Ureter (tissue), 1 donor: ENCODE measurements around the gene KYNU. TPM values are rescaled to one million over a fixed set of nuclear protein-coding genes. Genes with fewer than 3 reads are reported as not detected.
"Not testable (repeated sequence)": the region's sequence is repeated elsewhere in the genome, so short reads cannot be mapped to it uniquely, and the experiment has no call there.

Experiments used
- DNase-seq: peaks from one replicate; pipeline ENCODE4 v3.0.0-alpha.2; 2020; ENCODE audit warnings: low spot score
- total RNA-seq: library from RNA; stranded (reverse); gene quantifications from one replicate; pipeline ENCODE4 v1.2.4, GENCODE V29; 2023
- donor health status: DM: yes; HTN: yes; CAD: no.

KYNU gene
- total RNA-seq, 1 donor from 2014 or later: 18.7 TPM

- no peak for DNase-seq
Observed at GRCh38 chr2:142871396-142871795, 6.1 kb upstream of the KYNU start.

GRCh38 chr2:142872882-142873724, 4.4 kb upstream of the KYNU start:
- DNase-seq: no peak

- DNase-seq: no peak
Observed at GRCh38 chr2:142873831-142874287, 3.6 kb upstream of the KYNU start.

- peak; percentile 61 for DNase-seq
Observed at GRCh38 chr2:142874293-142874814, 3.1 kb upstream of the KYNU start.

GRCh38 chr2:142875010-142875409, 2.5 kb upstream of the KYNU start:
- no peak for DNase-seq

GRCh38 chr2:142875652-142876051, 1.8 kb upstream of the KYNU start:
- DNase-seq: no peak

- DNase-seq: no peak
Observed at GRCh38 chr2:142876423-142876822, 1.0 kb upstream of the KYNU start.

GRCh38 chr2:142878031-142878678, 691 bp downstream of the KYNU start:
- DNase-seq: no peak

- no peak for DNase-seq
Observed at GRCh38 chr2:142879151-142879550, 1.7 kb downstream of the KYNU start.

GRCh38 chr2:142880279-142880678, 2.8 kb downstream of the KYNU start:
- no peak for DNase-seq

- no peak for DNase-seq
Observed at GRCh38 chr2:142881619-142882018, 4.2 kb downstream of the KYNU start.

GRCh38 chr2:142882500-142882899, 5.0 kb downstream of the KYNU start:
- not testable (repeated sequence) for DNase-seq

- DNase-seq: no peak
Observed at GRCh38 chr2:142883526-142883925, 6.1 kb downstream of the KYNU start.

- no peak for DNase-seq
Observed at GRCh38 chr2:142885543-142885942, 8.1 kb downstream of the KYNU start.

GRCh38 chr2:142892715-142893114, 15.3 kb downstream of the KYNU start:
- DNase-seq: no peak

GRCh38 chr2:142893241-142893640, 15.8 kb downstream of the KYNU start:
- no peak for DNase-seq

- no peak for DNase-seq
Observed at GRCh38 chr2:142897807-142898206, 20.3 kb downstream of the KYNU start.

- not testable (repeated sequence) for DNase-seq
Observed at GRCh38 chr2:142900327-142900726, 22.9 kb downstream of the KYNU start.

GRCh38 chr2:142901780-142902179, 24.3 kb downstream of the KYNU start:
- no peak for DNase-seq

- peak; percentile 56 for DNase-seq
Observed at GRCh38 chr2:142903726-142904125, 26.3 kb downstream of the KYNU start.

- no peak for DNase-seq
Observed at GRCh38 chr2:142907653-142908052, 30.2 kb downstream of the KYNU start.

- DNase-seq: no peak
Observed at GRCh38 chr2:142914507-142915313, 37.2 kb downstream of the KYNU start.
